Naive B cell (primary cell): ENCODE results near the gene SMAD9. TPM values are rescaled to one million over a fixed set of nuclear protein-coding genes. Genes with fewer than 3 reads are reported as not detected.

Experiments
- ATAC-seq, 2 donors: fragments of 150-1000 bp; cut with Tn5 transposase; 2 replicates each; pipeline ENCODE4 v1.10.0; 2021; ENCODE audit warnings: low read depth in 2 of 2, mild to moderate bottlenecking in 2 of 2, moderate library complexity in 2 of 2
- DNase-seq: peaks from one replicate; pipeline ENCODE4 v3.0.0; 2022
- H3K27ac Mint-ChIP-seq, 6 donors: one replicate each; pipeline ENCODE4 v1.8.0; 2020 to 2022; ENCODE audit warnings: mild to moderate bottlenecking in 6 of 6, mixed read lengths in 6 of 6, moderate library complexity in 5 of 6, inconsistent platforms in 2 of 6
- H3K27me3 Mint-ChIP-seq, 3 donors: one replicate each; pipeline ENCODE4 v1.8.0; 2021 to 2022; ENCODE audit warnings: mixed read lengths in 3 of 3, mild to moderate bottlenecking in 1 of 3
- H3K36me3 Mint-ChIP-seq, 2 donors: one replicate each; pipeline ENCODE4 v1.8.0; 2020 to 2022; ENCODE audit warnings: mixed read lengths in 2 of 2, inconsistent platforms in 1 of 2, mild to moderate bottlenecking in 1 of 2
- H3K4me1 Mint-ChIP-seq, 3 donors: one replicate each; pipeline ENCODE4 v1.8.0; 2020 to 2022; ENCODE audit warnings: mixed read lengths in 3 of 3, inconsistent platforms in 1 of 3, mild to moderate bottlenecking in 1 of 3, moderate library complexity in 1 of 3
- H3K4me3 Mint-ChIP-seq, 8 donors: one replicate each; pipeline ENCODE4 v1.8.0; 2020 to 2022; ENCODE audit warnings: mild to moderate bottlenecking in 8 of 8, mixed read lengths in 8 of 8, moderate library complexity in 8 of 8, inconsistent platforms in 2 of 8
- H3K9me3 Mint-ChIP-seq, 7 donors: one replicate each; pipeline ENCODE4 v1.8.0; 2020 to 2022; ENCODE audit warnings: mixed read lengths in 7 of 7, mild to moderate bottlenecking in 5 of 7, inconsistent platforms in 2 of 7, moderate library complexity in 1 of 7
- polyA plus RNA-seq, 6 donors: library from polyadenylated mRNA; unstranded; fragments of 300-500 nt; fragmentation: Illumina TruSeq; gene quantifications; one replicate each; pipeline ENCODE4 v1.2.3, GENCODE V29; 2021; ENCODE audit warnings: low read depth in 6 of 6

Gene SMAD9
- under 1 TPM in 3 of 6 donors, not detected in 3; 0.07 to 0.09 (median 0.07) TPM for polyA plus RNA-seq

DNA sequence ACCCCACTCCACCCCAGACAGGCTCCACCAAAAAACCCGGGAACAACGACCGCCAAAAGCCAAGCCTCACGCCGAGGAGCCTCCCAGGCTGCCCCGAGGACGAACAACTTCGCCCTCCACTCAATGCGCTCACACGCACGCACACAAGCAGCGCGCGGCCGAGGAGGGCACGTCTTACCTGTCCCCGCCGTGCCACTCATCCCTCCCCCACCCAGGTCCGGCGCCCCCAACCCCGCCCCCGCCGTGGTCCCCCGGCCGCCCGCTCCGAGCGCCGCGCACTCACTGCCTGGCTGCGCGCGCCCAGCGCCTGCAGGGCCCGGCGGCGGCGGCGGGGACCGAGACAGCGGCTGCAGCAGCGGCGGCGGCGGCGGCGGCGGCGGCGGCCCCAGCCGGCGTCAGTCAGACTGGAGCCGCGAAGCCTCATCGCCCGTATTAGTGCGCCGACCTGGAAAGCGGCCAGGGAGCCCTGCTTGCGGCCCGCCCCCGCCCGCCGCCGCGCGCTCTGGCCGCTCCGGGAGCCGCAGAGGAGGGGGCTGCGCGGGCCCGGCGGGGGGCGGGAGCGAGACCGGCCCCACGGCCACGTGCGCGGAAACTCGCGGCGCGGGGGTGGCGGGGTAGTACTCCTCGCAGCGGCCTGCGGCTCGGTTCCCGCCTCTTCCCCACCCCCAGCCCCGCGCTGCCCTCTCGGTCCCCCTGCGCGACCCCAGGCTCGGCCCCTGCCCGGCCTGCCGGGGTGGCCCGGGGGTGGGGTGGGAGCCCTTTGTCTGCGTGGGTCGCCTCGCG lies at the start of gene SMAD9:
Gene SMAD9, minus strand, starts transcription at position 406 of the 783 bp plus-strand sequence. CDS start 40,549 bp downstream, outside the sequence.
- H3K4me3 Mint-ChIP-seq = peak within 1 kb of the TSS; percentile 67 to 90 (median 76)
- H3K27ac Mint-ChIP-seq = no peak within 1 kb of the TSS
- H3K27me3 Mint-ChIP-seq = peaks cover 58 to 68% (median 63%) of the 10 kb centered on the region in 3 donors
- no peak for DNase-seq
- ATAC-seq = peak; percentile 40 to 62
- H3K9me3 Mint-ChIP-seq = no peaks in the 10 kb centered on the region
- H3K4me1 Mint-ChIP-seq = peaks cover 0 to 9% (median 4%) of the 10 kb centered on the region in 3 donors
- H3K36me3 Mint-ChIP-seq = no peaks in the 10 kb centered on the region

DNA sequence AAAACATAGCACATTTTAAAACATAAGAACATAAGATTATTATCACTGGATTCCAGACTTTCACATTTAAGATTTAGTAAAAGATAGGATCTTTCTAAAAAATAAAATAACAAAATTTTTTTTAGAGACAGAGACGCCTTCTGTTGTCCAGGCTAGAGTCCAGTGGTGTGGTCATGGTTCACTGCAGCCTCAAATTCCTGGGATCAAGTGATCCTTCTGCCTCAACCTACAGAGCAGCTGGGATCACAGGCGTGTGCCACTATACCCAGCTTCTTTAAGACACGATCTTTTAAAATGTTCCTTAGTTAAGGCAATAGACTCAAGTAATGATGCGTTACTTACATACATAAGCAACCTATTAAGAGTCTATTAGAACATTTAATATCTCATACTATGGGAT lies 46.4 kb upstream of the SMAD9 start:
- no peaks in the 10 kb centered on the region for H3K9me3 Mint-ChIP-seq
- no peaks in the 10 kb centered on the region for H3K27me3 Mint-ChIP-seq
- H3K27ac Mint-ChIP-seq = no peak overlapping the region
- peaks cover 21 to 26% of the 10 kb centered on the region in 2 donors for H3K36me3 Mint-ChIP-seq
- DNase-seq = no peak
- H3K4me3 Mint-ChIP-seq = no peak overlapping the region
- no peak for ATAC-seq
- H3K4me1 Mint-ChIP-seq = no peaks in the 10 kb centered on the region

DNA sequence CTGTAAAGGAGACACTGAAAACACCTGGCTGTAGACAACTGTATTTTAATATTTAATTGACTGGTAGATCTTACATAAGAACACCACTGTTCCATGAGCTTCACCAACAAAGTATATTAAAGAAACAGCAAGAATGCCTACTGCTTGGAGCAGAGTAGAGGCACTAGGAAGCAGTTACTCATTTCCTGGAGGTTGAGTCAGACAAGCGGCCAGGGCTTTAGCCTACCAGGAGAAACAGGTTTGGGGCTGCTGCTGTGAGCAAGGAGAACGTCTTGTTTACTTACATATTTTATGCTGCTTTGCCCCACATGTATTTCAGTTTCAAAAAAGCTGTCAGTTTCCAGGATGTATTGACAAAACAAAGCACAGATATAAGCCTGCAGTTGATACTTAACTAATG lies 45.7 kb upstream of the SMAD9 start:
- Mint-ChIP-seq H3K4me1 (no peaks in the 10 kb centered on the region), H3K27me3 (no peaks in the 10 kb centered on the region), H3K36me3 (peaks cover 21 to 26% of the 10 kb centered on the region in 2 donors), H3K9me3 (no peaks in the 10 kb centered on the region), H3K4me3 (no peak overlapping the region), H3K27ac (peak overlapping the region in 1 of 6 donors; percentile 44)
- ATAC-seq (no peak), DNase-seq (no peak)

DNA sequence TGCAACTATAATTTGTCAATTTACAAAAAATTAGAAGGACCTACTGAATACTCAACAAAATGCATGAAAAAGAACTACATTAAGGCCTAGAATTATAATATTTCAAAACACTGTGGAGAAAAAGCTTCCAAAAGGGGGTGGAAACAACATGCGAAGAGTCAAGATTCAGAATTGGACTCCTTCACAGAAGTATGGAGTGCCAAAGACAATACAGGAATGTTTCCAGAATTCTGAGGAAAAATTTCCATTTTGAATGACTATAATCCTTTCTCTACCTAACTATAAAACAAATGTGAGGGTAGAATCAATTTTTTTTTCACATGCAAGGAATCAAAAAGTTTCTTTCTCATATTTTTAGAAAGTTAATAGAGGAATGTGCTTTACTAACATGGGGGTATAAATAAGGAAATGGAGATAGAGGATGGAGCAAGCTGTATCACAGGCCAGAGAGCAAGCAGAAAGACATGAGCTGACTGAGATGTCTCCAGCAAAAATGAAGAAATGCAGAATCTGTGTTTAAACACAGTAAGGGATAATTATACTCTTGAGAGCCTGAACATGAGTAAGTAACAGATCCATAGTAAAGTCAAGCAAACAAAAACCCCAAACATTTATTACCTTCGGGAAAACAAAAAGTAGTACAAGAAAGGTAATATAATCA lies 39.5 kb upstream of the SMAD9 start:
- Mint-ChIP-seq H3K4me3 (no peak overlapping the region), H3K4me1 (no peaks in the 10 kb centered on the region), H3K27ac (no peak overlapping the region), H3K36me3 (peaks cover 10 to 18% of the 10 kb centered on the region in 2 donors), H3K9me3 (no peaks in the 10 kb centered on the region), H3K27me3 (no peaks in the 10 kb centered on the region)
- no peak for DNase-seq
- no peak for ATAC-seq

GRCh38 chr13:36954542-36954941 lies 34.5 kb upstream of the SMAD9 start:
- no peaks in the 10 kb centered on the region for H3K4me1 Mint-ChIP-seq
- DNase-seq (no peak), ATAC-seq (no peak)
- no peak overlapping the region for H3K27ac Mint-ChIP-seq
- H3K9me3 Mint-ChIP-seq = no peaks in the 10 kb centered on the region
- peaks cover 6 to 20% of the 10 kb centered on the region in 2 donors for H3K36me3 Mint-ChIP-seq
- H3K27me3 Mint-ChIP-seq = no peaks in the 10 kb centered on the region
- no peak overlapping the region for H3K4me3 Mint-ChIP-seq

GRCh38 chr13:36950920-36951319 lies 30.9 kb upstream of the SMAD9 start:
- peaks cover 6 to 26% of the 10 kb centered on the region in 2 donors for H3K36me3 Mint-ChIP-seq
- no peak overlapping the region for H3K27ac Mint-ChIP-seq
- H3K27me3 Mint-ChIP-seq = no peaks in the 10 kb centered on the region
- DNase-seq = no peak
- no peak for ATAC-seq
- H3K4me3 Mint-ChIP-seq = no peak overlapping the region
- H3K4me1 Mint-ChIP-seq = no peaks in the 10 kb centered on the region
- H3K9me3 Mint-ChIP-seq = no peaks in the 10 kb centered on the region

DNA sequence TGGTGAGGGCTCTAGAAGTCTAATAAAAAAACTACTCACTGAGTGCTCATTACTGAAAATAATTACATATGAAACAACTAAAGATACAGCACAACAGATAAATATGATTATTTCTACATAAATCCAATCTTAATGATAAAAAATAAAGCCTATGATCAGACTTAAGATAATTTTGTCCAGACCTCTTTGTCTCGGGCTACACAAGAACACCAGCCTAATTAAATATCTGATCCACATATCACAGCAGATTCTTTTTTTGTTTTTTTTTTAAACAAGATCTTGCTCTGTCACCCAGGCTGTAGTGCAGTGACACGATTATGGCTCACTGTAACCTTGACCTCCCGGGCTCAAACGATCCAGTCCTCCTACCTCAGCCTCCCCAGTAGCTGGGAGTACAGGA lies 30.3 kb upstream of the SMAD9 start:
- DNase-seq (no peak), ATAC-seq (no peak)
- peaks cover 6 to 26% of the 10 kb centered on the region in 2 donors for H3K36me3 Mint-ChIP-seq
- H3K9me3 Mint-ChIP-seq = no peaks in the 10 kb centered on the region
- no peak overlapping the region for H3K4me3 Mint-ChIP-seq
- H3K4me1 Mint-ChIP-seq = no peaks in the 10 kb centered on the region
- H3K27ac Mint-ChIP-seq = no peak overlapping the region
- H3K27me3 Mint-ChIP-seq = no peaks in the 10 kb centered on the region

- no peak overlapping the region for H3K27ac Mint-ChIP-seq
- no peaks in the 10 kb centered on the region for H3K4me1 Mint-ChIP-seq
Measured at GRCh38 chr13:36945078-36945477, 25.0 kb upstream of the SMAD9 start.

DNA sequence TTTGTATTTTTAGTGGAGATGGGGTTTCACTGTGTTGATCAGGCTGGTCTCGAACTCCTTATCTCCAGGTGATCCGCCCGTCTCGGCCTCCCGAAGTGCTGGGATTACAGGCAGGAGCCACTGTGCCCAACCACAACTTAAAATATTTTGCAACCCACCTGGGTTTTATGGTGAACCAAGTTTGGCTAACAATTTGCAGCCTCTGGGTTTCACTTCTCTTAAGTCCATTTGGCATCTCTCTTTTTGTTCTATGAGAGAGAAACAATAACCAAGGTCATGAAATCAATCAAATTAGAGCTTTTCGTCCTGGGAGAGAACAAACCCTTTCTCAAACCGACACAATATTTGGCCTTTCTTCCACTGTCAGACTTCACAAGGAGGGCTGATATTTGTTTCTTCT lies 5.6 kb upstream of the SMAD9 start:
- Mint-ChIP-seq H3K27ac (no peak overlapping the region), H3K4me3 (no peak overlapping the region), H3K9me3 (peaks cover 0 to 4% (median 0%) of the 10 kb centered on the region in 7 donors), H3K36me3 (no peaks in the 10 kb centered on the region), H3K27me3 (peaks cover 30 to 50% (median 38%) of the 10 kb centered on the region in 3 donors), H3K4me1 (peaks cover 0 to 2% (median 0%) of the 10 kb centered on the region in 3 donors)
- DNase-seq = no peak
- ATAC-seq = no peak

More at GRCh38 chr13:36945078-36945477, 25.0 kb upstream of the SMAD9 start:
- ATAC-seq (no peak), DNase-seq (no peak)
- H3K36me3 Mint-ChIP-seq = peaks cover 0 to 17% of the 10 kb centered on the region in 2 donors
- H3K4me3 Mint-ChIP-seq = no peak overlapping the region
- H3K27me3 Mint-ChIP-seq = peaks cover 0 to 8% (median 0%) of the 10 kb centered on the region in 3 donors
- peaks cover 0 to 7% (median 2%) of the 10 kb centered on the region in 7 donors for H3K9me3 Mint-ChIP-seq

- DNase-seq (no peak), ATAC-seq (no peak)
- Mint-ChIP-seq H3K27me3 (peaks cover 36 to 46% (median 46%) of the 10 kb centered on the region in 3 donors), H3K4me1 (peaks cover 0 to 4% (median 4%) of the 10 kb centered on the region in 3 donors), H3K27ac (no peak overlapping the region), H3K4me3 (no peak overlapping the region), H3K36me3 (no peaks in the 10 kb centered on the region), H3K9me3 (peaks cover 0 to 1% (median 0%) of the 10 kb centered on the region in 7 donors)
Measured at GRCh38 chr13:36924001-36924400, 4.0 kb upstream of the SMAD9 start.

DNA sequence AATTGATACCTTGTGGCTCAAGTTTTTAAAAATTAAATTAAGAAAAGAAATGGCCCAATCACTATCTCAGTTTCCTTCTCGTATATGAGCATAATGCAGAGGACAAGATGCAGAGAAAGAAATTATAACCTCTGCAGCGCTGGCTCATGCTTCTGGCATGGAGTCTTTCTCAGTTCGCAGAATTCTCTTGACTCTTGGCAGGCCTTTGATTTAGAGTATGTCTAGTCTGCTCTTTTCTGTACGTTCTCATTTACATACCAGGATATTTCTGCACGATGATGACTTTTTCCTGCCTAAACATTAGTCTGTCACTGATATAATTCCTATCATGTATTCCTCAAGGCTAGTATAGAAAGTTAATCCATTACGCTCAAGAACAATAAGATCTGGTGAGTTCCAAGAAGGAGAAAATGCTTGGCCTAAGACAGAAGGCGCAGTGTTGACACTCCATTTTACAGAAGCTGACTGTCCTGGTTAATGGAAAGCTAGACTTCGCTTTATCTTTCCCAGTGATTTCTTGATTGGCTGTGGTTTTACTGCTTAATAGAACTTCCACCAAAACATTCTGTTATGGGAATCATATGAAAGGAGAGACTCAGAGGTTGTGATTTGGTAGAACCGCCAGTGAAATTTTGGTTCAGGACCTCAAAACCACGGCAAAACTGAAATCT lies 1.7 kb upstream of the SMAD9 start:
- H3K4me3 Mint-ChIP-seq = peak overlapping the region in 3 of 8 donors; percentile 6 to 64 (median 31)
- H3K36me3 Mint-ChIP-seq = no peaks in the 10 kb centered on the region
- no peak for ATAC-seq
- H3K4me1 Mint-ChIP-seq = peaks cover 0 to 9% (median 4%) of the 10 kb centered on the region in 3 donors
- H3K27ac Mint-ChIP-seq = peak overlapping the region in 1 of 6 donors; percentile 12
- DNase-seq = no peak
- peaks cover 50 to 54% (median 50%) of the 10 kb centered on the region in 3 donors for H3K27me3 Mint-ChIP-seq
- H3K9me3 Mint-ChIP-seq = no peaks in the 10 kb centered on the region

DNA sequence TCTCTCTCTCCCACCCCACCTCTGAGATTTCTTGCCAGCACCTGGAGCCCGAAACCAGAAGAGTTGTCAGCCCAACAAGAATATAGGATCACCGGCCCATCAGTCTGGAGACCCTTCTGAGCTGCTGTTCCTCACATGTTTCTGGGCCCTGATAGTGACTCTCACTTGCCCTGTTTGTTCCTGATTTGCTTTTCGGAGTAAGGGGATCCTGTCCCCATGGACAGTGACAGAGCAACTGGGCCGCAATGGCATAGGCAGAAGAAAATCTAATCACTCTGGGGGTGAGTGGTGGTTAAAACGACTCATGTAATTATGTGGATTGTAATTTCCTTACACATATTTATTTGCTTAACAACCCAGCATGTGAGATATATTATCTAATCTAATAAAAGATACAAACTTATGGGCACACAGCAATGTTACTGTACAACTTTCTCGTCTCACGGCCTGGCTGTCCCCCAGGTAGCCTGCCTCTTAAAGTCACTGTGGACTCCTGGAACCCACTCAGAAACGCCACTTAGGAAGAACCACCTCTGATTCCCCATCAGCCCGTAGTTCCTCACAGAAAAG lies 663 bp upstream of the SMAD9 start:
- H3K27ac Mint-ChIP-seq = no peak overlapping the region
- H3K4me1 Mint-ChIP-seq = peaks cover 0 to 9% (median 4%) of the 10 kb centered on the region in 3 donors
- no peak for DNase-seq
- H3K27me3 Mint-ChIP-seq = peaks cover 59 to 64% (median 60%) of the 10 kb centered on the region in 3 donors
- H3K9me3 Mint-ChIP-seq = no peaks in the 10 kb centered on the region
- H3K36me3 Mint-ChIP-seq = no peaks in the 10 kb centered on the region
- ATAC-seq = no peak
- H3K4me3 Mint-ChIP-seq = peak overlapping the region; percentile 67 to 90 (median 76)
